ENCODE measurements around the gene P2RY8. TPM values are rescaled to one million over a fixed set of nuclear protein-coding genes. Genes with fewer than 3 reads are reported as not detected.
"Not testable (repeated sequence)": the region's sequence is repeated elsewhere in the genome, so short reads cannot be mapped to it uniquely, and the experiment has no call there.

Gene P2RY8
- total RNA-seq, 1 experiment from 2014 or later: 1.1 TPM

DNA sequence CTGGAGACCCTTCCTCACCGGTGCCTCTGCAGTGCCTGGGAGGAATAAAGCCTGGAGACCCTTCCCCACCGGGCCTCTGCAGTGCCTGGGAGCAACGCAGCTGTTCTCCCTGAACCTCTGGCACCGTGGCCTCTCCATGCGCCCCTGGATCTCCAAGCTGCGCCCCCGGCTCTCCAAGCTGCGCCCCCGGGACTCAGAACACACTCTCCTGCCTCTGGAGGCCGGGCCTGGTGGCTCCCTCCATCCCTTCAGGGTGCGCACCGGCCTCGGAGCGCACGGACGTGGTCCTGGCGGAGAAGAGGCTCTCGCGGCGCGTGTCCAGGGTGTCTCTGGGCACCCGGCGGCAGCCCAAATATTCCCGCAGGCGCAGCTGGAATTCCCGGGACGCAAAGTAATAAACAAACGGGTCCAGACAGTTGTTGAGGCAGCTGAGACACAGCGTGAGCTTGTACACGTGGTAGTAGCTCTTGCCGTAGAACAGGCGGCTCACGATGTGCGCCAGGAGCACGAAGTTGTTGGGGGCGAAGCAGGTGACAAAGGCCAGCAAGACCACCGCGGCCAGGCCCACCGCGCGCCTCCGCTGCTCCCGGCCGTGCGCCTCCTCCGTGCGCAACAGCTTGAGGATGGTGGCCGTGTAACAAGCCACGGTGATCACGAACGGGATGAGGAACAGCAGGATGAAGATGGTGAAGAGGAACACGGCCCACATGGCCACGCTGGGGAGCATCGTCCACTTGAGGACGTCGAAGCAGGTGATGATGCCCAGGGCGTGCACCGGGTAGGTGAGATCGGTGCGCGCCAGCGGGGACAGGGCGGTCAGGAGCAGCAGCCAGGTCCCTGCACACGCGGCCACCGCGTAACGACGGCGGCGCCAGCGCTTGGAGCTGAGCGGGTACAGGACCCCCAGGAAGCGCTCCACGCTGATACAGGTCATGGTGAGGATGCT lies 71.4 kb downstream of the P2RY8 start:
- DNase-seq (ENCODE audit: low read depth): no peak

DNA sequence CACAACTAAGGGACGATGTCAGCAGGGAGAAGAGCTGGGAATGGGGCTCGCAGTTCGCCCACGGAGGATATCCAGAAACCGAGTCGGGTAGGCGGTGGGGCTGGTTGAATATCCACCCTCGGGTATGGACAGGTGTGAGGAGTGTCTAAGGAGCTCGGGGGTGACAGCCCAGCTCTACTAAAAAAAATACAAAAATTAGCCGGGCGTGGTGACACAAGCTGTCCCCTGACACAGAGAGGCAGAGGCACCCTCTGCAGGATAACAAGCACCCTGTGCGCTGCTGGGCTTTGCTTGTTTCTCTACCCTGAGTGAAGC lies 72.1 kb downstream of the P2RY8 start:
- no peak for DNase-seq (ENCODE audit: low read depth)

DNA sequence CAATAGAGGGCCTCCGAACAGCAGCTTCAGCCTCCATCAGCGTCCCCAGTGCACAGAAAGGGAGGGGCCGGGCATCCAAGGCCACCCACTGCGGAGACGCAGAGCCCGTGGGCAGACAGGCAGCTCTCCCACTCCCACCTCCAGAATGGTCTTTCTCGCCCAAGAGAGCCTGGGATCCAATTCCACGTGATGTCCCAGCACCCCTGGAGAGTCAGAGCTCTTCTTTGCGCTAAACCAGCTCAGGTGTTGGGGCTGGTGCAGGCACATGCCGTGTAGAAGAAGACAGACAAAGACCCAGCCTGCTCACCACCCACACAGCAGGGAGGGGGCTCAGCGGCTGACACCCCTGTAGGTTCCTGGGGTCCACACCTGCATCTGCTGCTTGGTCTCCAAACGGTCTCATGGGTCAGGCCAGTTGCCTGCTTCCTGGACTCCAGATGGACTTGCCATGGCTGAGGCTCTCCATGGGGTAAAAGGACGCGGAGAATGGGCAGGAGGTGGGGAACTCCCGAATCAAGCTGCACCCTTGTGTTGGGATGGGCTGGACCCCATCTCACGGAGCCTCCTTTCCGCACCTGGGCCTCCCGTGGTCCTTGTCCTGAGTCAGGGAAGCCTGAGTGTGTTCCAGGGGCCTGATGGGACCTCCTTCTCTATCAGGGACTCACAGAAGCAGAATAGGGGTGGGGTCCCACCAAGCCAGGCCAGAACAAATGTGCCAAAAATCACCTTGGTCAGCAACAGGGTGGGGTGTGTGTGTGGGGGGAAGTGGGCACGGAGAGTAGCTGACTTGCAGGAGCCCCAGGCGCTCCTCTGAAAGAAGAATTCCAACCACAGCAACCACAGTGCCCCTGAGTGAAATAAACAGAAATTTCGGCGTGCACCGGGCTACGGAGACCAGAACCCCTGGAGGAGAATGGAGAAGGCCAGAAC lies 72.7 kb downstream of the P2RY8 start:
- no peak for DNase-seq (ENCODE audit: low read depth)

GRCh38 chrX:1463581-1463980 lies 73.4 kb downstream of the P2RY8 start:
- no peak for DNase-seq (ENCODE audit: low read depth)

DNA sequence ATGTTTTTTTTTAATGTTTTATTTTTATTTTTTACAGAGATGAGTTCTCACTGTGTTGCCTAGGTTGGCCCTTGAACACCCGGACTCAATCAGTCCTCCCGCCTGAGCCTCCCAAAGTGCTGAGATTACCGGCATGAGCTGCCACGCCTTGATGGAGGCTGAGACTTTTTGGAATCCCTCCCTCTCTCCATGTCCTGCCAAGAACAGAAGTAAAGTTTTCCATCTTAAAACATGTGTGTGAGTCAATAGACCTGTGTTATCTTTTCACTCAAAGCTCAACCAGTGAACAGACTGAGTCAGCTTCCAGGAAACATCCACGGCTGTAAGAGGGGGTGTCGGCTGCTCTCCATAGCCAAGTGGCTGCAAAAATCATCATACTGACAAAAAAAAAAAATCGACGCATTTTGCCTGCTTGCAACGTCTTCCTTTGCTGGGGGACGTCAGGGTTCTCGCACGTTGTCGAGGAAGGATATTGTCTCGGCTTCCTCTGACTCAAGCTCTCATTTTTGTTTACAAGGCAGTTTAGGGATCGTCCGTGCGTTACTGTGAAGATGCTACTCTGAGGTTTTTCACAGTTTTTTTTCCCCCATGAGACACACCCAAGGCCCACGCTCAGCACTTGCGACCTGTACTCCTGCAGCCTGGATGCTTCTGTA lies 74.3 kb downstream of the P2RY8 start:
- DNase-seq (ENCODE audit: low read depth): peak; percentile 89

DNA sequence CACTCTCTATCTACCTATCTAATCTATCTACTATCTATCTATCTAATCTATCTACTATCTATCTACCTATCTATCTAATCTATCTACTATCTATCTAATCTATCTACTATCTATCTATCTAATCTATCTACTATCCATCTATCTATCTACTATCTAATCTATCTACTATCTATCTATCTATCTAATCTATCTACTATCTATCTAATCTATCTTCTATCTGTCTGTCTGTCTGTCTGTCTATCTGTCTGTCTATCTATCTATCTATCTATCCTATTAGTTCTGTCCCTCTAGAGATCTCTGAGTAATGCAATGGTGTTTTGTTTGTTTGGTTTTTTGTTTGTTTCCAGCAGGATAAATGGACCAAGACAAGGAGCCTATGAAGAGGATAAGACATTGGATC lies 74.9 kb downstream of the P2RY8 start:
- DNase-seq (ENCODE audit: low read depth): no peak

- no peak for DNase-seq (ENCODE audit: low read depth)
Measured at GRCh38 chrX:1455948-1456280, 81.1 kb downstream of the P2RY8 start.

DNA sequence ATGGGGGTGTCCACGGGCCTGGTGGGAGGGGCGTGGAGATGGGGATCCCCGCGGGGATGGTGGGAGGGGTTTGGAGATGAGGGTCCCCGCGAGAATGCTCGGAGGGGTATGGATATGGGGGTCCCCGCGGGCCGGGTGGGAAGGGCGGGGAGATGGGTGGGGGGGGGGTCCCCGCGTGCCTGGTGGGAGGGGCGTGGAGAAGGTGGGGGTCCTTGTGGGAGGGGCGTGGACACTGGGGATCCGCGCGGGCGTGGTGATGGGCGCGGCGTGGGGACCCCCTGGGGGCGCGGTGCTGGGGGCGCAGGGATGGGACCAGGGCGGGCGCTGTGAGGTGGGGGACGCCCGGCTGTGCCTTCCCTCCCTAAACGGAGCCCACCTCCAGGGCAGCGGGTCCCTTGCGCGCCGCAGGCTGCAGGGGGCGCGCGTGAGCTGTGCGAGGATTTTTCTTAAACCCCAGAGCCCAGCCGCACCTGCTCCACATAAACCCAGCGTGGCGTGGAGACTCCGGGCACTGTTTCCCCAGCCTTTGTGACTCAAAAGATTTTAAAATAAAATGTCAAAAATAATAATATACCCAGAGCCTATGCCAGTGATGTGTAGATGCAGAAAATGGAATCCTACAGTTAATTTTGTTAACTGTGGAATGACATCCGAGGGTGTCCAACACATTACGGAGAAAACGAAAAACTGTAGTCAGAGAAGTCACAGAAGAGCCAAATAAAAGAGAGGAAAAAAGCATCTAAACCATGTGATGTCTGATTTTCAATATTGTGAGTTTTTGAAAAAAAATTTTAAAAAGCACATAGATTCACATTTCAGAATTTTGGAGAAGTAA lies 82.8 kb downstream of the P2RY8 start:
- peak; percentile 85 for DNase-seq (ENCODE audit: low read depth)

DNA sequence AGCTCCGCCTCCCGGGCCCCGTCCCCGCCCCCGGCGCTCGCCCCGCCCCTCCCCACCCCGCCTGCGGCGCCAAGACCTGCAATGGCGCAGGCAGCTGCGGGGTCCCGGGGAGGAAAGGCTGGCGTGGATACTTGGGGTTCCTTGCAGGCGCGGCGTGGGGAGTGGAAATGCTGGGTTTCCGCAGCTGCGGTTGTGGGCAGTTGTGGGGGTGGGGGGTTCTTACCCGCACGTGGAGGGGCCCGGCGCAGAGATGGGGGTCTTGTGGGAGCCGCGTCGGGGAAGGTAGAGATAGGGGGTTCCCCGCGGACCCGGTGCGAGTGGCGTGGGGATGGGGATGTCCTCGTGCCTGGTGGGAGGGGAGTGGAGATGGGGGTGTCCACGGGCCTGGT lies 83.6 kb downstream of the P2RY8 start:
- DNase-seq (ENCODE audit: low read depth): no peak

GRCh38 chrX:1452516-1453394 lies 84.2 kb downstream of the P2RY8 start, which contains the start of gene ASMTL:
ASMTL (minus strand) TSS chrX:1452909; CDS start chrX:1452840, 69 bp downstream.
- DNase-seq (ENCODE audit: low read depth): peak; percentile 96

GRCh38 chrX:1451661-1452515 lies 85.1 kb downstream of the P2RY8 start:
- DNase-seq (ENCODE audit: low read depth): no peak

- no peak for DNase-seq (ENCODE audit: low read depth)
Measured at GRCh38 chrX:1451251-1451660, 85.7 kb downstream of the P2RY8 start.

DNA sequence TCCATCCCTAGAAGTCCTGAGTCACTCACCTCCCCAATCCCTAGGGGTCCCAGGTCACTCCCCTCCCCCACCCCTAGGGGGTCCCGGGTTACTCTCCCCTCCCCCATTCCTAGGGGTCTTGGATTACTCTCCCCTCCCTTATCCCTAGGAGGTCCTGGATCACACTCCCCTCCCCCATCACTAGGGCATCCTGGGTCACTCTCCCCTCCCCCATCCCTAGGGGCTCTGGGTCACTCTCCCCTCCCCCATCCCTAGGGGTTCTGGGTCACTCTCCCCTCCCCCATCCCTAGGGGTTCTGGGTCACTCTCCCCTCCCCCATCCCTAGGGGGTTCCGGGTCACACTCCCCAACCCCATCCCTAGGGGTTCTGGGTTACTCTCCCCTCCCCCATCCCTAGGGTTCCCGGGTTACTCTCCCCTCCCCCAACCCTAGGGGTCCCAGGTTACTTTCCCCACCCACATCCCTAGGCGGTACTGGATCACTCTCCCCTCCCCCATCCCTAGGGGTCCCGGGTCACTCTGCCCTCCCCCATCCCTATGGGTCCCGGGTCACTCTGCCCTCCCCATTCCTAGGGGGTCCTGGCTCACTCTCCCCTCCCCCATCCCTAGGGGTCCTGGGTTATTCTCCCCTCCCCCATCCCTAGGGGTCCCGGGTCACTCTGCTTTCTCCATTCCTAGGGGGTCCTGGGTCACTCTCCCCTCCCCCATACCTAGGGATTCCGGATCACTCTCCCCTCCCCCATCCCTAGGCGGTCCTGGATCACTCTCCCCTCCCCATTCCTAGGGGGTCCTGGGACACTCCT lies 86.4 kb downstream of the P2RY8 start:
- no peak for DNase-seq (ENCODE audit: low read depth)

- DNase-seq (ENCODE audit: low read depth): no peak
Measured at GRCh38 chrX:1449823-1450149, 87.2 kb downstream of the P2RY8 start.

GRCh38 chrX:1449036-1449822 lies 87.8 kb downstream of the P2RY8 start:
- DNase-seq (ENCODE audit: low read depth): no peak

- DNase-seq (ENCODE audit: low read depth): not testable (repeated sequence)
Measured at GRCh38 chrX:1448573-1449001, 88.4 kb downstream of the P2RY8 start.

GRCh38 chrX:1447969-1448572 lies 88.9 kb downstream of the P2RY8 start:
- DNase-seq (ENCODE audit: low read depth): not testable (repeated sequence)

Measured in HT1080 (cell line).